GM21360 (cell line): ENCODE measurements around the gene UGT1A9.

Experiments used
- ATAC-seq: cut with Tn5 transposase; IDR thresholded peaks from one replicate; pipeline ENCODE4 v1.9.1; 2021; ENCODE audit warnings: mild to moderate bottlenecking, moderate library complexity; ENCODE audit not compliant: unreplicated experiment

Gene UGT1A9

GRCh38 chr2:233758141-233758540 is 86.4 kb downstream of the UGT1A9 start:
- no peak for ATAC-seq

- no peak for ATAC-seq
These were observed 87.2 kb downstream of the UGT1A9 start for GRCh38 chr2:233758849-233759248.

- ATAC-seq = no peak
These were observed 88.3 kb downstream of the UGT1A9 start, which contains the start of gene UGT1A1 for GRCh38 chr2:233760043-233760442. Gene UGT1A1 (plus strand): TSS chr2:233760270. CDS start chr2:233760288, 18 bp downstream.

GRCh38 chr2:233761040-233761769 is 89.5 kb downstream of the UGT1A9 start:
- ATAC-seq = no peak

- ATAC-seq = no peak
These were observed 92.6 kb downstream of the UGT1A9 start for GRCh38 chr2:233764264-233764663.

- ATAC-seq = no peak
These were observed 93.1 kb downstream of the UGT1A9 start for GRCh38 chr2:233764761-233765160.

- ATAC-seq = no peak
These were observed 94.7 kb downstream of the UGT1A9 start for GRCh38 chr2:233766416-233766815.

GRCh38 chr2:233768076-233768475 is 96.4 kb downstream of the UGT1A9 start:
- no peak for ATAC-seq

GRCh38 chr2:233769260-233769659 is 97.6 kb downstream of the UGT1A9 start:
- no peak for ATAC-seq

GRCh38 chr2:233772153-233772552 is 100.5 kb downstream of the UGT1A9 start:
- no peak for ATAC-seq

GRCh38 chr2:233772583-233772982 is 100.9 kb downstream of the UGT1A9 start:
- ATAC-seq = no peak

- no peak for ATAC-seq
These were observed 102.2 kb downstream of the UGT1A9 start for GRCh38 chr2:233773854-233774253.

GRCh38 chr2:233775414-233775813 is 103.7 kb downstream of the UGT1A9 start:
- ATAC-seq = no peak

GRCh38 chr2:233778030-233778429 is 106.3 kb downstream of the UGT1A9 start, which contains the start of gene MROH2A:
Gene MROH2A (plus strand): TSS chr2:233778330. CDS start chr2:233779359, 1,029 bp downstream.
- ATAC-seq = no peak

- ATAC-seq = no peak
These were observed 108.0 kb downstream of the UGT1A9 start for GRCh38 chr2:233779722-233780121.

- no peak for ATAC-seq
These were observed 109.1 kb downstream of the UGT1A9 start for GRCh38 chr2:233780771-233781170.

GRCh38 chr2:233789554-233789953 is 117.9 kb downstream of the UGT1A9 start:
- no peak for ATAC-seq

- ATAC-seq = no peak
These were observed 119.6 kb downstream of the UGT1A9 start for GRCh38 chr2:233791151-233791882.

GRCh38 chr2:233791883-233792329 is 120.2 kb downstream of the UGT1A9 start:
- no peak for ATAC-seq

GRCh38 chr2:233792720-233793119 is 121.0 kb downstream of the UGT1A9 start:
- ATAC-seq = no peak

- no peak for ATAC-seq
These were observed 121.9 kb downstream of the UGT1A9 start for GRCh38 chr2:233793465-233794127.
